Measurements from ENCODE around the gene TOX2. TPM values are rescaled to one million over a fixed set of nuclear protein-coding genes. Genes with fewer than 3 reads are reported as not detected.

TOX2 gene
- total RNA-seq, 2 experiments from 2014 or later: 1.5 to 1.7 TPM

- ChIA-PET CTCF (no interaction called here), POLR2A (no interaction called here)
- no peaks in the 10 kb centered on the region for H3K36me3 Mint-ChIP-seq (ENCODE audit: low read depth)
- intact Hi-C loops (cut with micrococcal nuclease): no loop called here
- no peak overlapping the region for H3K27ac Mint-ChIP-seq
- DNase-seq (no peak), ATAC-seq (no peak)
- H3K4me1 Mint-ChIP-seq (ENCODE audit: low read depth): peaks cover 25% of the 10 kb centered on the region
- no peaks in the 10 kb centered on the region for H3K9me3 Mint-ChIP-seq
- TF ChIP-seq, protein P1, sequence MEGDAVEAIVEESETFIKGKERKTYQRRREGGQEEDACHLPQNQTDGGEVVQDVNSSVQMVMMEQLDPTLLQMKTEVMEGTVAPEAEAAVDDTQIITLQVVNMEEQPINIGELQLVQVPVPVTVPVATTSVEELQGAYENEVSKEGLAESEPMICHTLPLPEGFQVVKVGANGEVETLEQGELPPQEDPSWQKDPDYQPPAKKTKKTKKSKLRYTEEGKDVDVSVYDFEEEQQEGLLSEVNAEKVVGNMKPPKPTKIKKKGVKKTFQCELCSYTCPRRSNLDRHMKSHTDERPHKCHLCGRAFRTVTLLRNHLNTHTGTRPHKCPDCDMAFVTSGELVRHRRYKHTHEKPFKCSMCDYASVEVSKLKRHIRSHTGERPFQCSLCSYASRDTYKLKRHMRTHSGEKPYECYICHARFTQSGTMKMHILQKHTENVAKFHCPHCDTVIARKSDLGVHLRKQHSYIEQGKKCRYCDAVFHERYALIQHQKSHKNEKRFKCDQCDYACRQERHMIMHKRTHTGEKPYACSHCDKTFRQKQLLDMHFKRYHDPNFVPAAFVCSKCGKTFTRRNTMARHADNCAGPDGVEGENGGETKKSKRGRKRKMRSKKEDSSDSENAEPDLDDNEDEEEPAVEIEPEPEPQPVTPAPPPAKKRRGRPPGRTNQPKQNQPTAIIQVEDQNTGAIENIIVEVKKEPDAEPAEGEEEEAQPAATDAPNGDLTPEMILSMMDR (IDR thresholded peaks at IDR 0.05): no peak
- H3K27me3 Mint-ChIP-seq: peaks cover 19% of the 10 kb centered on the region
- no peak overlapping the region for H3K4me3 Mint-ChIP-seq
Measured at GRCh38 chr20:43981540-43981939, 66.9 kb downstream of the TOX2 start.

DNA sequence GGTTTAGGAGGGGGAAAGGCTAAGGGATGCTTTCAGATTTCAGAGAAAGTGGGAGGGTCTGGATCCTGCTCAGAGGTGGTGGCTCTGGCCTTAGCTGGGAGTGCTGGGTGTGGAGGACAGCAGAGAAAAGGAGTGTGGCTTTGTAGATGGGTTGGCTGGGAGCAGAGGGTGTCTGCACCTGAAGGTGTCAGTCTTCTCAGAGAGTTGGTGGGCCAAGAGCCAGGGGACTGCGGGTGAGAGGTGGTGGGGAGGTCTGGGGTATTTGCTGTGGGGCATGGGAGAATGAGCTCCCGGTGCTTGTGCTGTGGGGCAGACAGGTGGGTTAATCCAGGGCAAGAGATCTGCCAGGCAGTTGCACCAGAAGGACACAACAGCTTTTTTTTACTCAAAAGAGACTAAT is 67.4 kb downstream of the TOX2 start:
- ChIA-PET POLR2A (no interaction called here), CTCF (interaction anchor here (1.3 to 2.9 kb wide), 2 partner anchors 11 to 195 kb away, joined by 3 to 11 read pairs; no protein-coding TSS in a partner anchor)
- Mint-ChIP-seq H3K4me1 (ENCODE audit: low read depth) (peaks cover 25% of the 10 kb centered on the region), H3K9me3 (no peaks in the 10 kb centered on the region), H3K36me3 (ENCODE audit: low read depth) (no peaks in the 10 kb centered on the region), H3K27ac (no peak overlapping the region), H3K4me3 (no peak overlapping the region), H3K27me3 (peaks cover 18% of the 10 kb centered on the region)
- TF ChIP-seq, protein P1 (IDR thresholded peaks at IDR 0.05): no peak
- ATAC-seq (no peak), DNase-seq (no peak)
- intact Hi-C loops (cut with micrococcal nuclease): no loop called here

- TF ChIP-seq, protein P1 (IDR thresholded peaks at IDR 0.05): no peak
- Mint-ChIP-seq H3K27me3 (peaks cover 18% of the 10 kb centered on the region), H3K27ac (no peak overlapping the region), H3K9me3 (no peaks in the 10 kb centered on the region), H3K36me3 (ENCODE audit: low read depth) (no peaks in the 10 kb centered on the region), H3K4me3 (no peak overlapping the region), H3K4me1 (ENCODE audit: low read depth) (peaks cover 25% of the 10 kb centered on the region)
- intact Hi-C loops (cut with micrococcal nuclease): no loop called here
- no peak for DNase-seq
- ChIA-PET POLR2A (interaction anchor here (0.9 to 1.5 kb wide), 3 partner anchors 23 to 63 kb away, joined by 3 read pairs; no protein-coding TSS in a partner anchor), CTCF (interaction anchor here (0.6 to 2.9 kb wide), 10 partner anchors 10 to 565 kb away, joined by 3 to 11 read pairs (median 4); no protein-coding TSS in a partner anchor)
- no peak for ATAC-seq
Measured at GRCh38 chr20:43982886-43983285, 68.2 kb downstream of the TOX2 start.

- H3K4me1 Mint-ChIP-seq (ENCODE audit: low read depth): peaks cover 27% of the 10 kb centered on the region
- H3K36me3 Mint-ChIP-seq (ENCODE audit: low read depth): no peaks in the 10 kb centered on the region
- intact Hi-C loops (cut with micrococcal nuclease): no loop called here
- ATAC-seq (no peak), DNase-seq (peak; percentile 62)
- CTCF ChIA-PET: interaction anchor here (0.6 to 2.9 kb wide), 14 partner anchors 10 to 566 kb away, joined by 3 to 11 read pairs (median 4); no protein-coding TSS in a partner anchor
- no peak overlapping the region for H3K27ac Mint-ChIP-seq
- POLR2A ChIA-PET: interaction anchor here (0.9 to 1.5 kb wide), 5 partner anchors 20 to 63 kb away, joined by 3 read pairs; no protein-coding TSS in a partner anchor
- no peaks in the 10 kb centered on the region for H3K9me3 Mint-ChIP-seq
- peaks cover 18% of the 10 kb centered on the region for H3K27me3 Mint-ChIP-seq
- H3K4me3 Mint-ChIP-seq: no peak overlapping the region
- TF ChIP-seq, protein P1 (IDR thresholded peaks at IDR 0.05): peak; percentile 38
Measured at GRCh38 chr20:43983359-43983758, 68.7 kb downstream of the TOX2 start.

GRCh38 chr20:43983904-43984361 is 69.3 kb downstream of the TOX2 start:
- no peak overlapping the region for H3K27ac Mint-ChIP-seq
- peak; percentile 52 for ATAC-seq
- TF ChIP-seq, protein P1 (IDR thresholded peaks at IDR 0.05): no peak

More at GRCh38 chr20:43983904-43984361, 69.3 kb downstream of the TOX2 start:
- Mint-ChIP-seq H3K27me3 (peaks cover 13% of the 10 kb centered on the region), H3K4me3 (no peak overlapping the region), H3K4me1 (ENCODE audit: low read depth) (peaks cover 27% of the 10 kb centered on the region), H3K36me3 (ENCODE audit: low read depth) (no peaks in the 10 kb centered on the region), H3K9me3 (no peaks in the 10 kb centered on the region)
- DNase-seq: peak; percentile 31
- intact Hi-C loops (cut with micrococcal nuclease): no loop called here
- CTCF ChIA-PET: interaction anchor here (1.0 to 2.9 kb wide), 9 partner anchors 9 to 236 kb away, joined by 3 to 11 read pairs (median 4); no protein-coding TSS in a partner anchor
- POLR2A ChIA-PET: interaction anchor here (1.0 to 1.5 kb wide), 4 partner anchors 19 to 64 kb away, joined by 3 read pairs; no protein-coding TSS in a partner anchor

Measured in activated CD8-positive, alpha-beta T cell treated with anti-CD3 and anti-CD28 coated beads for 36 hours (primary cell).